CD4-positive, alpha-beta T cell treated with Interleukin-6 for 4 hours (primary cell): ENCODE results near the gene MYDGF.
"Not testable (repeated sequence)": the region's sequence is repeated elsewhere in the genome, so short reads cannot be mapped to it uniquely, and the experiment has no call there.

ENCODE experiments used
- DNase-seq: peaks from one replicate; pipeline ENCODE4 v3.0.0-alpha.2; 2020; ENCODE audit warnings: mixed read lengths

The MYDGF gene

DNA sequence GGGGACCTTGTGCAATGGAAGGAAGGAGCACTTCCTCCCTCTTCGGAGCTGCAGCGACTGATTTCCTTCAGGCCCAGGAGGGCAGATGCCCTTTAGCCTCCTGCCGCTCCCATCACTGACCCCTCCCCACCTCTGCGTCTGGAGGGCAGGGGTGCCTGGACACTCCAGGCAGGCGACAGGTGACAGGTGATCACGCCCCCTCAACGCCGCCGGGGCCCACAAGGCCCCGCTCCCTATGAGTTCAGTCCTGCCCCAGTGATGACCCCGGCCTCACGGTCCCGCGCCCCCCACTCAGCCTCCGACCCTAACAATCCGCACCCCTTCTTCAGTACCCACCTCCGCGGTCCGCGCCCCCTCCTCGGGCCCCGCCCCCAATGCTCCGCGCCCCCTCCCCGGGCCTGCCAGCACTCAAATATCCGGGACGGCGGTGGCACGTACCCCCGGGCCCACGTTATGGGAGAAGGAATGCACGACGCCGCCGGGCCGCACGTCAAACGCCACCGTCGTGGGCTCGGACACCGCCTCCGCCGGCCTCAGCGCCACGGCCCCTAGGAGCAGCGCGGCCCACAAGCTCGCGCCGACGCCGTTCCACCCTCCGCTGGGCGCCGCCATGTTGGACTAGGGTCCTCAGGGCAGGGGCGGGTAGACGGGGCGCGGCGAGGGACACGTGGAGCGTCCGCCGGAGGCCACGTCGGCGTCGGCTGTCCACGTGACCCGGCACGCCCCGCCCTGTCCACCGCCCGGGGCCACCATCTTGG, at the start of gene MYDGF:
TSS of gene MYDGF (minus strand) at position 620 of the 758 bp plus-strand sequence. CDS start at position 612, 8 bp downstream.
- peak; percentile 95 for DNase-seq

DNA sequence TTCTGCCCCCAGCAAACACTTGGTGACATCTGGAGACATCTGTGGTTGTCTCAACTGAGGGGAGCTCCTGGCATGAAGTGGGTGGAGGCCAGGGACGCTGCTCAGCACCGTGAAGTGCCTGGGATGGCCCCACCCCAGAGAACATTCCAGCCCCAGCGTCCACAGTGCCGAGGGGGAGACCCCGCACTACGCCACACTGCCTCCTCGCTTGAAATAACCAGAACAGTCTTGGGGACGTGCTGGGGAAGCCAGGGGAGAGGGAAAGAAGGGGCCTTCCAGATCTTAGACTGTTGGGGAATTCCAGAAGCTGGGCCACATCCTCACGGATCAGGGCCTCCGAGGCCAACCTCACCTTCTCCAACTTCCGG, 49.3 kb upstream of the MYDGF start:
- DNase-seq: no peak

DNA sequence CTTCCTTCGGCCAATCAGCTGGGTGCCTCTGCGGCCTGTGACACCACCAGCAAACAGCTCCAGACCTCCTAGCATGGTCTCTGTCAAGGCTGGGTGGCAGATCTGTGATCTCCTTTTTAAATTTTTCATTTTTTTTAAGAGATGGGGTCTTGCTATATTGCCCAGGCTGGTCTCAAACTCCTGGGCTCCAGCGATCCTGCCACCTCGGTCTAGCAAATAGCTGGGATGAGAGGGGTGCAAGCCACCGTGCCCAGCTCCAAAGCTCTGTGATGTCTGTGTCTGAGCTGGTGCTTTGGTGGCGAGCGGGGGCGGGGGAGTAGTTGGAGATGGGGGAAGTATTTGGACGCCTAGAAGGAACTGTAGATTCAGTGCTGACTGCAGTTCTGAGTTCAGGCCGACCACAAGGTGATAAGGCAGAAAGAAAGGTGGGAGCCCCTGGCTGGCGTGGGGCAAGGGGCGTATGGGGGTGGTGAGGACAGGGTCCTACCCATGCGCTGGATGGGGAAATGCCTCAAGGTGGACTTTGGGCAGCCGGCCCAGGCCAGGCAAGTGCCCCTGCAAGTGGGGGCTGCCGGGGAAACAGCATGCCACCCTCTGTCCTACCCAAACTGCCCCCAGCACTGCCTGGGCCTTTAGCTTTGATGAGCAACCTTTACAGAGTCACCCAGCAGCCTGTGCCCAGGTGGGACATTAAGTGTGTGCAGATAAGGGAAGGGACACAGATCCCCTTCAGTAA, 48.0 kb upstream of the MYDGF start:
- DNase-seq: no peak

DNA sequence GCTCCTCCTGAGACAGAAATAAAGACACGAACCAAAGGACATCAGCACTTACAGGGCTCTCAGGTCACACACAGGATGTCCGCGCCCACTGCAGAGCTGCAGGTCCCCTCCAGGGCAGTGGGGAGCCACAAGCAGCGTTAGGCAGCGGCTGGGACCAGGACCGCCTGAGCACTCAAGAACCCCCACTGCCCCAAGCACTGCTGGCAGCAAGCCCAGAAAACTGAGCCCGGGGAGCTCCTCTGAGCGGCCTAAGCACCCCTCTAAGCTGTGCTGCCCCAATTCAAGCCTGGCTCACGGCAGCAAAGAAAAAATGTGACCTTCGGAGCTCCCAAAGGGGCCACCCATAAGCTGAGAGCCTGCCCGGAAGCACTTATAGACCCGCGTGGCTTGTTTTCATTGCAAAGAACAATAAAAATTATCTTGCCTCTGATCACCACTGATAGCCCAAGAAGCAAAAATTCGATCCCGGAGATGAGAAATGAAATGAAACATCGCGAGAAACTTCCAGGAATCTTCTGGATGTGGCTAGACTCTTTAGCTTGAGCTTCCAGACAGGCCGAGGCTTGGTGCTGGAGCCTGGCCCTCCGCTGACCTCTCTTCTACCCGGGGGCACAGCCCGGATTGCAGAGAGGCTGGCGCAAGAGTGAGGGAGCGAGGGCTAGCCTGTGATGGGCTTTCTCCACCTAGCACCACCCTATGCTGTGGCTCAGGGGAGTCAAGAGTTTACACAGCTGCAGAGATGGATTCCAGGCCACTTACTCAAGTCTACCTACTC, 47.2 kb upstream of the MYDGF start:
- DNase-seq: no peak

DNA sequence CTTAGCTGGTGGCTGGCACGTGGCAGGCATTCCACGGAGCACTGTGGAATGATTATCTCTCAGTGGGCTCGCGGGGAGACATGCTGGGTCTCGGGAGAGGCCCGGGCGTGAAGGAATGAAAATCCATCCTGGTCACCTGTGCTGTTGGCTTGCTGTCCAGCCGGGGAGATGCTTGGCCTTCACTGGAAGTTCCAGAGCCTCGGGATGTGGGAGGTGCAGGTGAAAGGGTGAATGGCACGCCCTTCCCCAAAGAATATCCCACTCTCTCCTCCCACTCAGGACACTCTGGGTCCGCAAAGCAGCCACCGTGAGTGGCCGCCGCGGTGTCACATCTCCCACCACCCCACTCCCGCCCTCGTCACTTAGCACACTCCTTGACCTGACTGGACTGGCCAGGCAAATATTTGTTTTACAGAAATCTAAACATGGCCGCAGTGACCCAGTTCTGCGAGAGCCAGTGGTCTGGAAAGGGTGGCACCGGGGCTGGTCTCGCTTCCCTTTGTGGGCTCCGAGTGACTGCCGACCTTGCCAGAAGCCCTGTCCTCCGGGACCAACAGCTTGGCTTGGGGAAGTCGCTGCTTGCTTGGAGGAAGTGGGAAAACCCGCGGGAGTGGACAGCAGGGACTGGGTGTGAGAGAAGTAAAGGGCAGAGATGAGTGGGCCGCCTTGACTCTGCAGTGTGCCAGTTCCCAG, 45.5 kb upstream of the MYDGF start:
- no peak for DNase-seq

DNA sequence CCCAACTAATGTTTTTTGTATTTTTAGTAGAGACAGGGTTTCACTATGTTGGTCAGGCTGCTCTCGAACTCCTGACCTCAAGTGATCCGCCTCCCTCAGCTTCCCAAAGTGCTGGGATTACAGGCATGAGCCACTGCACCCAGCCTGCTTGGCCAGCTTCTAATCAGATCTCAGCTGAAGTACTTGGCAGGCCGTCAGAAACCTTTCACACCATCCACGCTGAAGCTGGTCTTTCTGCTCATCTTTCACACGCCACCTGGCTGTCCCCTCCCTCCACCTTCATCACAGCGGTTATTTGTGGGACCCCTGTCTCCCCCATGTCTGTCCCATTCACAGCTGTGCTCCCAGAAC, 45.0 kb upstream of the MYDGF start:
- DNase-seq: not testable (repeated sequence)

DNA sequence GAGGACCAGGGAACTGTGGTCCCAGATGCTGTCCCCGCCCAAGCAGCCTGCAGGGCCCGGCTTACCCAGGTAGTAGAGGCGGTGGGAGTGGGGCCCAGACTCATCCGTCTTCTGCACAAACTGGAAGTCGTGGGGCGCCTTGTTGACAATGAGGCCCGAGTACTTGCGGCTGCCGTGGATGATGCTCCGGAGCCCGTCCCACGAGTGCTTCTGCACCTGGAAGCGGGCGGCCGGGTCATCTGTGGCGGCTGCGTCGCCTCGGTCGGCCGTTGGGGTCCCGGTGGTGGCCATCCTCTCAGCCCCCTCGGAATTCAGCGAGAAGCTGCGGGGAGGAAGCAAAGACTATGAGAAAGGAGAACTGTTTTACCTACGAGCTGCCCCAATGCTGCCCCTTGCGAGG, 43.9 kb upstream of the MYDGF start:
- no peak for DNase-seq

DNA sequence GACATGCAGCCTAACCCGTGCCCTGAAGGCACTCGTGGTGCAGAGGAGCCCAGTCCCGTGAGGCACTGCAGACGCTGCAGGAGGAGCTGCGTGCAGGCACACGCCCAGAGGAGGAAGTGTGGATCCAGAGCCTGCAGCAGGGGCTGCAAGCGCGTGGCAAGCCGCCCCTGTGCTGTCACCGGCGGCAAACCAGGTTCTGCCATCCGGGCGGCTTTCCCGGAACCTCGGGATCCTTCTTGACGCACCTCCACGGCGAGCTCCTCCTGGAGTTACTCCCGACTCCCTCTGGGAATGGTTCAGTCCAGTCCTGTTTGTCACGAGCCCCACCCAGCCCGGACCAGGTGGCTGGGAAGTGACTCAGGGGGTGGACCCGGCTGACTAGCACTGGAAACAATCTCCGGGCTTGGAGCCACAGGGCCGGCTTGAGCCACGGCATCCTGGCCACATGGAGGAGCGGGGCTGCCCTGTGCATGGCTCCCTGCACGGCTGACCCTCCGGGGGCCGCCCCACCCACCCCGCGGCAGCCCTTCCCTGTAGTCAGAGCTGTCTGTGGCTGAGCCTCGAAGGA, 43.3 kb upstream of the MYDGF start:
- no peak for DNase-seq

DNA sequence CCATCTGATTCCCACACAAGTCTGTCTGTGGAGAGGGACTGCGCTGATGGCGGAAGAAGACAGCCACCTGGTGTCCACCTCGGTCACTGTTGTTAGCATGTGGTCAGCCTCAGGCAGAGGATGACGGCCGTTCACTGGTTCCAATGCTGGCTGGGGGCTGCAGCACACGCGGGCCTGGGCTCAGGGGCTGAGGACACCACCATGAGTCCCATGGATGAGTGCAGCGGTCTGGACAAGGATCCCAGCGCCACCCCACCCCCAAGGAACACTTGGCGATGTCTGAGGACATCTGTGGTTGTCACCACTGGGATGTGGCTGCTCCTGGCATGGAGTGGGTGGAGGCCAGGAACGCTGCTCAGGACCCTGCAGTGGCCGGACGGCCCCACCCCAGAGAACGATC, 42.6 kb upstream of the MYDGF start:
- no peak for DNase-seq

DNA sequence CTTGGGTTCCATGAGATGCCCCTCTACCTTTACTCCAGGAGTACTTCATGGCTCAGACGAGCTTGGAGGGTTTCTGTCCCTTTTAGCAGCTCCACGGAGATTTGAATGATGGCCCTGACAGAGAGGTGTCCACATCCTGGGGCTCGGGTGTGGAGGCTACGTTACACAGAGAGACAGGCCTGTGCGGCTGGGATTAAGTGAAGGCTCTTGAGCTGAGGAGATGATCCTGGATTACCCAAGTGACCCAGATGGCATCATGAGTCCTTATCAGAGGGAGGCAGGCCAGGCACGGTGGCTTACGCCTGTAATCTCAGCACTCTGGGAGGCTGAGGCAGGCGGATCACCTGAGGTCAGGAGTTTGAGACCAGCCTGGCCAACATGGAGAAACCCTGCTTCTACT, 41.1 kb upstream of the MYDGF start:
- no peak for DNase-seq

DNA sequence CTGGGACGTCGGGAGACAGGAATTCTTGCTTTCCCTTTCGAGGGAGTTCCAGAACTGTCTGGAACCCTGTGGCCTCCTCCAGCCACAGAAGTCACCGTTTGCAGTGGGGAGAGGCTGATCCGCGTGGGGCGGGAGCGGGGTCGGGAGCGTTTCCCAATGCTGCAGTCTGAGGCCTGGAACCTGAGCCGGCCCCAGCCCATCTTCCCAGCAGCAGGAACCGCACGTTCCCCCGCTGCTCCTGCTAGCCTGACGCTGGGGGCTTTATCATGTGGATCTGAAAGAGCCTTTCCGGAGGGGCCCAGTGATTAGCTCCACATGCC, 40.1 kb upstream of the MYDGF start:
- no peak for DNase-seq

DNA sequence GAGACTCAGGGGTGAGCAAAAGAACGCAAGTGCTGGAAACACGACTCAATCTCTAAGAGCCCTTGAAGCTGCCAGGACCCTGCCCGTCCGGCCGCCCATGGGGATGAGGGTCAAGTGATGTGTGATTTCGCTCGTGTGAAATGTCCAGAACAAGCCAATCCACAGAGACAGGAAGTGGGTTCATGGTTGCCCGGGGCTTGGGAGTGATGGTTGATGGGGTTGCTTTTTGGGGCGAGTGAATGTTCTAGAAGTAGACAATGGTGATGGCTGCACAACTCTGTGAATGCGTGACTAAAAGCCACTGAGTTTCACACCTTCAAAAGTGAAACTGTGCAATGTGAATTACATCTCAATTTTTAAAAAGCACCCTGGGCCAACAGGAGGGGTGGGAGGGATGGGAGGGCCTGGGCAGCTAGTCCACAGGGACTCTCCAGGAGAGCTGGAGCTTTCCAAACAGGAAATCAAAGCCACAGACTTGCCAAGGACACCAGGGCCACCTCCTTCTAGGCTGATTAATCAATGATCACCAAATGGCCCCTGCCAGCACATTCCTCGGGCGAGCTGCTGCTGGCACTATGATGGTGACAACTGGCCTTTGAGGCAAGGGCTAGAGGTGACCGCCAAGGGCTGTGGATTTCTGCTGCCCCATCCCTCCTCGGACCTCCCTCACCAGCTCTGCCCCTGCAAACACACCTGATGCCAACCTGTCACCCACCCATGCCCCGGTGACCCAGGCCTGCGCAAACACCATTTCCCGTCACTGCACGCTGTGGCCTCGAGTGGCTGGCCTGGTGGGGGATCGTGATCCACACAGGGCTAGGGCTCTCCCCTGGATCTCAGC, 39.5 kb upstream of the MYDGF start:
- DNase-seq: no peak

DNA sequence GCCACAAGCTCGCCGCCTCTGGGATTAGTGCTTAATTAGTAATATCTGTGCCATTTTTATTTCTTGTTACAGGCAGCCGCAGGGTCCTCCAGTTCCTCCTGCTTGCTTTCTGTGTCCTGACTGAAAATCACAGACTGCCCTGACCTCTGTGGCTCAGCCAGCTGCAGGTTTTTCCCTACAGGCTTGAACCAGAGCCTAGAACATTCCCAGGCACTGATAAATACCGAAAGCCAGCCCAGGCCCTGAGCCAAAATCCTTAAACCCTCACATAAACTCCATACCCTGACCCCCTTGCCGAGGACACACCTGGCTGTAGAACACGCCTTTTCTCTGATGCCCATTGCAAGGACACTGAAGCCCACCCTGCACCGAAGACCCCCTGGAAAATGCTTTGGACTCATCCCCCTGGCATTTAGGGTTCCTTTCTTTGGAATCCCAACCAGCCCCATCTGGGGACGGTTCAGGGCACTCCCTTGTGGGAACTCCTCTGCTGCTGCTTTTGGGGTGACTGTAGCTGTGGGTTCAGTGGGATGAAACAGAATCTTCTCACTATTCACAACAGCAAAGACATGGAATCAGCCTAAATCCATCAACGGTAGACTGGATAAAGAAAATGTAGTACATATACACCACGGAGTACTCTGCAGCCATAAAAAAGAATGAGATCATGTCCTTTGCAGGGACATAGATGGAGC, 38.0 kb upstream of the MYDGF start:
- DNase-seq: no peak

DNA sequence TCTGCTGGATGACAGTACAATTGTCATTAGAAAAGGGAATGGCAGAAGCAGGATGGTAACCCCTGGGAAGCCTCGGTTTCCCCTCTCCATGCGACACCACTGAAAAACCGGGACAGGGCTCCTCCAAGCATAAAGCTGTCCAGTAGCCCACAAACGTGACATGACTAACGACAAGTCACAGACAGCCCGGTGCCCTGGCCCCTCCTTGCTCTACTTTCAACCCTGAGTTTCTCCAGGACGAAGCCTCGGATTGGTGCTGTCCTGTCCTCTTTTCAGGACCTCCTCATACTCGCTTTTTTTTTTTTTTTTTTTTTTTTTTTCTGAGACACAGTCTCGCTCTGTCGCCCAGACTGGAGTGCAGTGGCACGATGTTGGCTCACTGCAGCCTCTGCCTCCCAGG, 37.2 kb upstream of the MYDGF start:
- DNase-seq: no peak

DNA sequence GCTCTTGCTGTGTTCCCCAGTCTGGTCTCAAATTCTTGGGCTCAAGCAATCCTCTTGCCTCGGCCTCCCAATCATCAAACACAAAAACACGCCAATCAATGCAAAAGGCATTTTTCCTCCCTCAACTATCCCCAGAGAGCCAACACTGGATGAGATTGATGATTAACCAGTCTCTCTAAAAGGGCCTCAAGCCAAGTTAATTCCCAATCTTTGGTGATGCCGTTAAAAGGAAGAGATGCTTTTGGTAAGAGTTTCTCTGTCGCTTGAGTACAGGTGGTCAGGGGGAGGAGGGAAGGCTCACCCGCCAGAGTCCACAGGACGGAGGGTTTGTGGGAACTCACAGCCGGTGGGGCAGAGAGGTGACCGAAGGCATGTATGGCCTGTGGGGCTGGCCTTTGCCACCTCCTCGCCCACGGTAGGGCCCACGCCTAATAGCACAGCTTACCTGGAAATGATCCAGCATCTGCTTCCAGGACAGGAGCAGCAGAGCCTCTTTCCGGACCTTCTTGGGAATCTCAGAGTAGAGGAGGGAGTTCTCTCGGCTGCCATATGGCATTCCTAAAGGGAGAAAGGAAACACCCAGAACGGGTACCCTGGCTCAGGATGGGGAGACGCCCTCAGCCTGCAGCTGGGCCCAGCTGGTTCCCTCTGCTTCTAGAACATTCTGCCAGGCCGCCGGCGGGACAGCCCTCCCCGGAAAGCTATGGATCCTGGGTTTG, 35.4 kb upstream of the MYDGF start:
- DNase-seq: no peak

DNA sequence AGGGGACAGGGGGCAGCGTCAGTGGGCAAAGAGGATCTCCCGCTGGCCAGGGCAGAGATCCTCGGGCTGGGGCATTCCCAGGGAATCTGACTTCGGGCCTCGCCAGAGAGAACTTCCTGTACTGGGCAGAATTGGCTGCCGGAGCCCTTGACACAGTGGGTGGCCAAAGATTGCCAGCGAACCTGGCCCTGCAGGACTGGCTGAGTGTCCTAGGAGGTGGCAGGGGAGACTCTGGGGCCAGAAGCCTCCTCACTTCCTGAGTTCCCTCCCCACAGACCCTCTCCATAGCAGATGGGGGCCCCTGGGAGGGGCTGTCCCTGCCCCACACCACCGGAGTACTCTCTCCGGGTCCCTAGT, 34.2 kb upstream of the MYDGF start:
- no peak for DNase-seq

DNA sequence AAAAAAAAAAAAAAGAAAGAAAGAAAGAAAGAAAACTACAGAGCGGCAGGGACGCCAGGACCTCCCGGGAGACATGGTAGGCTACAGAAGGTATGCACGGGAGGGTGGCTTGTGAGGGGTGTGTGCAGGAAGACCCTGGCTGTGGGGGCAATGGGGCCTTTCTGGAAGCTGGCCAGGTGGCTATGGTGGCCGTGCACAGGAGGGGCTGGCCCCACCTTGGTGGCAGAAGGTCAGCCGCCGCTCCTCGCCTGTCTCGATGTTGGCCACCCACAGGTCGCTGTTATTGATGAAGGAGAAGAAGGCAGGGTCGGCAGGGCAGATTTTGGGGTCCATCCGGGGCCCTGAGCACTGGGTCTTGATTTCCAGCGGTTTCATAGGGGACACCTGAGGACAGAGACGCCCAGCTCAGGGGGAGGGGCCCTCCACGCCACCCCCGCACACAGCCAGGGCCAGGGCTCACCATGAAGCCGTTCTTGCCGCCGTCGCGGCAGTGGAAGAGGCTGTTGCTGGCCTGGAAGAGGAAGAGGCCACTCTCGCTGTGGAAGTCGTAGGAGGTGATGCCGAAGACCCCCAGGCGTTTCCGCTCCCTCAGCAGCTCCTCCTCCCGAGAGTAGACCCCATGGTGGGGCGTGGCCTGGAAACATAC, 33.7 kb upstream of the MYDGF start:
- DNase-seq: no peak

DNA sequence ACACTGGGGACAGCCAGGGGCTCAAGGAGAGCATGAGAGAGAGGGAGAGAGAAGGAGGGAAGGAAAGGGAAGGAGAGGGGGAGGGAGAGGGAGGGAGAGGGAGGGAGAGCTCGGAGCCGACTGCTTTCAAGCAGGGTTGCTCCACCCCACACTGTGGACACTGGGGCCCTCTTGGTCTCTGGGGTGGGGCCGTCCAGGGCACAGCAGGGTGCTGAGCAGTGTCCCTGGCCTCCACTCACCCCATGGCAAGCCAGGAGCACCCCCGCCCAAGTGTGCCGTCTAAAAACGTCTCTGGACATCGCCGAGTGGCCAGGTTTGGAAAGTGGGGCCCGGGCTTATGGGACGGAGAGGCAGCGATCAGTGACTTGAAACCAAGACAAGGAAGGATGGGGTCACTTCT, 32.6 kb upstream of the MYDGF start:
- DNase-seq: no peak

DNA sequence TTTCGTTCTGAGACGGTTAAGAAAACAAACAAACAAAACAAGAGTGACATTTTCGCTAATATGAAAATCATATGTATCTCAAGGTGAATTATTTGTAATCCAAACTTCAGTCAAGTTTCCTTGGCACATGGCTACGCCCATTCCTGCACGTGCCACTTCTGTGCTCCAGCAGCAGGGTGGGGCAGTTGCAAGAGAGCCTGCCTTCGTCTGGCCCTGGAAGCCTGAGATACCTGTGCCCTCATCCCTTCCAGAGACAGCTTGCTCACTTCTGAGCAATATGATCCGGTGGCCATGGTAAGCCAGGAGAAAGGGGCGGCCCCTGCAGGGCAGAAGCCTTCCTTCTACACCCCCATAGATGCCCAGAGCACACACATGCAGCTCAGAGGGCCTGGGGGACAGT, 31.4 kb upstream of the MYDGF start:
- DNase-seq: no peak

DNA sequence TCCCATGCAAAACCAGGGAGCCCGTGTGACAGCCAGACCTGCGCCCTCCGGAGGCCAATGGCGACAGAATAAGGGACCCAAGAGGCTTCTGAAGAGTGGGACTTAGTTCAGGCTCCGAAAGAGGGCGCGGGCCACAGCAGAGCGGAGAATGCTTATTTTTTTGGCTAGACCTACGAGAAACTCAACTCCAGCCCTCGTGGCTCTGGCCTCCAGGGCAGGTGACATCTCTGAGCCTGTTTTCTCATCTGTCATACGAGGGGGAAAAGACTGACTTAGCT, 30.5 kb upstream of the MYDGF start:
- DNase-seq: no peak
